ENCODE data around the gene BBOX1.
"Not testable (repeated sequence)": the region's sequence is repeated elsewhere in the genome, so short reads cannot be mapped to it uniquely, and the experiment has no call there.

The BBOX1 gene

DNA sequence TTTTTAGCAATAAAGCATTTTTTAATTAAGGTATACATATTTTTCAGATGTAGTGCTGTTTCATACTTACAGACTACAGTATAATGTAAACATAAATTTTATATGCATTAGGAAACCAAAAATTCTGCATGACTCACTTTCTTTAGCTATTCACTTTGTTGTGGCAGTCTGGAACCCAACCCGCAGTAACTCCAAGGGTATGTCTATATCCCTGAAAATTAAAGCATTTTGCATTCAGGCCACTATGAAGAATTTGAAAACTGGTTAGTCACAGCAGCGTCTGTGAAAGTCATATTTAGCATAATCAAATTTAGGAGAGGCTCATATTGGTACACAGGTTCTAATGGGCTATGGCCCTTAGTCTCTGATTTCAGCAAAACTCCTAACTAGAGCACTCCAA lies 46.8 kb downstream of the BBOX1 start:
- no peak for TF ChIP-seq CTCF (IDR thresholded peaks at IDR 0.05; ENCODE audit: low read depth, low read length)
- H3K4me3 ChIP-seq (ENCODE audit: low read depth, low read length), result no peak overlapping the region
- DNase-seq (ENCODE audit: low read depth, low spot score), result peak; percentile 53

GRCh38 chr11:27088353-27088752 lies 47.7 kb downstream of the BBOX1 start:
- DNase-seq (ENCODE audit: low read depth, low spot score), result no peak
- H3K4me3 ChIP-seq (ENCODE audit: low read depth, low read length), result no peak overlapping the region
- in situ Hi-C loops (cut with HindIII; ENCODE audit: low sequenced_read_pairs), result no loop called here
- no peak for TF ChIP-seq CTCF (IDR thresholded peaks at IDR 0.05; ENCODE audit: low read depth, low read length)

More for the DNA sequence above, 46.8 kb downstream of the BBOX1 start:
- in situ Hi-C loops (cut with HindIII; ENCODE audit: low sequenced_read_pairs), result no loop called here

GRCh38 chr11:27089746-27090145 lies 49.1 kb downstream of the BBOX1 start:
- TF ChIP-seq CTCF (IDR thresholded peaks at IDR 0.05; ENCODE audit: low read depth, low read length), result no peak
- no peak overlapping the region for H3K4me3 ChIP-seq (ENCODE audit: low read depth, low read length)
- no peak for DNase-seq (ENCODE audit: low read depth, low spot score)
- in situ Hi-C loops (cut with HindIII; ENCODE audit: low sequenced_read_pairs), result no loop called here

- in situ Hi-C loops (cut with HindIII; ENCODE audit: low sequenced_read_pairs); DNase-seq (ENCODE audit: low read depth, low spot score); H3K4me3 ChIP-seq (ENCODE audit: low read depth, low read length): not testable (repeated sequence)
Measured at GRCh38 chr11:27090357-27090948, 49.8 kb downstream of the BBOX1 start.

DNA sequence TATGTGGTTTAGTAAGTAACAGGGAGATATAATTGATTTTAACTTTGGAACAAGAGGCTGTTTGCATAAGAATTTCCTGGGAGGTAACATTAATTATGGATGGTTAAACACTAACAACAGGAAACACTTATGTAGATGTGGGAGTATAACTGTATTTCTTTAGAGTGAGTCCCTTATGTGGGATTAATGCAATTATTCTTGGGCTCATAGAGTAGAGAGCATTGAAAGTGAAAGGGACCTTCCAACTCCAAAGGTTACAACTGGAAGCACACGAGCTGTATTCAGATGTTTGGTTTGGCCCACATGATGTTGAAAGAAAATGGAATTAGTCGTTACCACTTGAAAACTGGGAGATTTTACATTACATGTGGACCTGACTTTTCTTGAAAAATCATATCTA lies 53.5 kb downstream of the BBOX1 start:
- DNase-seq (ENCODE audit: low read depth, low spot score), result no peak
- TF ChIP-seq CTCF (IDR thresholded peaks at IDR 0.05; ENCODE audit: low read depth, low read length), result no peak
- in situ Hi-C loops (cut with HindIII; ENCODE audit: low sequenced_read_pairs), result no loop called here

DNA sequence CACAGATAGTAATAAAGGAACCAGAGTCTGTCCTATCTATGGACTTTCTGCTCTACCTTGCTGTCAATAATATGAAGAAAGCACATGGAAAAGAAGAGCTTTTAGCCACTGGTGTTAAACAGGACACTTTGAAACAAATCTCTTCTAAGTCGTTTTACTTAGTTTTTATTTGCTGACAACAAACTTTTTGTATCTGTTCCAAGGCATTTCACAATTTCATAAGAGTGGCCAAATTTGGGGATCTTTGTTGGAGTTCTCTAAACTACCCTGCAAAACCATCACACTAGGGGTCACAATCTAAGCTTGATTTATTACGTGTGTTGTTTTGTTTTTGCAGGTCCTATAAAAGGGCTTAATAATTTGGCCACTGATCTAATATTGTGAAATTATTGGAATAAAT lies 54.4 kb downstream of the BBOX1 start:
- in situ Hi-C loops (cut with HindIII; ENCODE audit: low sequenced_read_pairs), result no loop called here
- no peak overlapping the region for H3K4me3 ChIP-seq (ENCODE audit: low read depth, low read length)
- no peak for DNase-seq (ENCODE audit: low read depth, low spot score)
- TF ChIP-seq CTCF (IDR thresholded peaks at IDR 0.05; ENCODE audit: low read depth, low read length), result no peak

More for the DNA sequence above, 53.5 kb downstream of the BBOX1 start:
- no peak overlapping the region for H3K4me3 ChIP-seq (ENCODE audit: low read depth, low read length)

DNA sequence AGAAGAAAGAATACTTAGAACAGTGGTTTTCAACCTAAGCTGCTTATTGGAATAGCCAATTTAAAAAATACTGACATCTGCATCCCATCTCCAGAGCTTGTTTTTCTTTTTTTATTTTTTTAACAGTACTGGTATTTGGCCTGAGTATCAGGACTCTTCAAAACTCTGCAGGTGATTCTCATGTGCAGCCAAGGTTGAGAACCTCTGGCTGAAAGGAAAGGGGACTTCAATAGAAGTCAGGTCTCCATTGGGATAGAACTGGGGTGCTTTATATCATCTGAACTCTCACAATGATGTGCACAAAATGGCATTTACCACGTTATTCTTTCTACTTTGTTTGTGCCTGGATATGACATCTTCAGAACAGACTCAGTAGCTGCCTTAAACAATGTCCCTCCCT lies 55.3 kb downstream of the BBOX1 start:
- TF ChIP-seq CTCF (IDR thresholded peaks at IDR 0.05; ENCODE audit: low read depth, low read length), result no peak
- no peak for DNase-seq (ENCODE audit: low read depth, low spot score)
- in situ Hi-C loops (cut with HindIII; ENCODE audit: low sequenced_read_pairs), result no loop called here
- H3K4me3 ChIP-seq (ENCODE audit: low read depth, low read length), result no peak overlapping the region

Measured in astrocyte of the spinal cord (primary cell).